Raji (cell line): ENCODE data around the gene CLCNKA.

ENCODE experiments used
- POLR2A ChIP-seq: IDR thresholded peaks from 2 replicates; pipeline ENCODE4 v1.6.1; 2011; ENCODE audit warnings: low read depth, low read length, control low read depth; ENCODE audit not compliant: insufficient read depth

CLCNKA gene

DNA sequence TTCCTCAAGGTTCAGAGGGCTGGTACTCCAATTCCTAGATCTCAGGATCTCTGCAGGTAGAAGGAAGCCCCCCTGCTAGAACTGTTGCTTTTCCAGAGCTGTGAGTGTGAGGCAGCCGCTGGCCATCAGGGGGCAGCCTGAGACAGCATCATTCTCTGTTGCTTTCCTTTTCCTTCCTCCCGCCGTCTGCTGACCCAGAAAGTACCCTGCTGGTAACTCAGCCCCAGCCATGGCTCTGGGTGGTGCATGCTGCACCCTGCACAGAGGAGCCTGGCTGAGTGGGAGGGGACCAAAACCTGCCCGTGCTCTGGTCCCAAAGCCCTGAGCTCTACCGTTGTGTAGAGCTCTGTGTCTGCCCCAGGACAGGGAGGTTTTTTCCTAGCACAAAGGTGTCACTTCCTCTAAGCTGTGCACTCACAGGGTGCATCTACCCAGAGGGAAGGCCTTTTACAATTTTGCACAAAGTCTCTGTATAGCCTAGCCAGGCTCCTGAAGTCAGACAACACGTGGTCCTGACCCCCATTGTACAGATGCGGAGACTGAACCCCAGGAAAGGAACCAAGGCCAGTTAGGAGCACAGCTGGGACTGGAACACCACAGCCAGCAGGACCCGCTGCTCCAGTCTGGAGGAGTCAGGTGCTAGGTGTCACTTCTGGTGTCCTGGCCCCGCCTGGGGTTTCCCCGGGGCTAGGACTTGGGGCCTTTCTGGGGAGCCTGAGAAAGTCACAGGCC is 57.3 kb downstream of the CLCNKA start:
- no peak for TF ChIP-seq POLR2A

DNA sequence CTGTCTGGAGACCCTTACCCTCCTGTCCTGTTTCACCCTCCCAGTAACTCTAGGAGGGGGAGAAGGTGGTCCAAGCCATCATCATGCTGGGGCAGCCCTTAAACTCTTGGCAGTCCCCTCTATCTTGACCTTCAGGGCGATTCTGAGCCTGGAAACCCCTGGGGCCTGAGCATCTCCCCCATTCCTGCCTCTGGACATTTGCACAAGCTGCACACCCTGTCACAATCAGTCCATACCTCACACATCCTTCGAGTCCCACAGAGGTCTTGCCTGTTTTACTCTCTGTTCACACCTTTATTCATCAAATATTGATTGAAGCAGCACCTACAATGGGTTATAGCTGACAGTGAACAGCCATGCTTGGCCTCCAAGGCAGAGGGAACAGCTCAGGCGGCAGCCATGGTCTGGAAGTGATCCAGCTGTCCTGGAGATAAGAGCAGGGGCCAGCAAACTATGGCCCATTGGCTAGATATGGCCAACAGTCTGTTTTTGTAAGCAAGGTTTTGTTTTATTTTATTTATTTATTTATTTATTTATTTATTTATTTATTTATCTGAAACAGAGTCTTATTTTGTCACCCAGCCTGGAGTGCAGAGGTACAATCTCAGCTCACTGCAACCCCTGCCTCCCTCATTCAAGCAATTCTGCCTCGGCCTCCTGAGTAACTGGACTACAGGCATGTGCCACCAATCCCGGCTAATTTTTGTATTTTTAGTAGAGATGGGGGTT is 58.8 kb downstream of the CLCNKA start:
- TF ChIP-seq POLR2A: no peak

DNA sequence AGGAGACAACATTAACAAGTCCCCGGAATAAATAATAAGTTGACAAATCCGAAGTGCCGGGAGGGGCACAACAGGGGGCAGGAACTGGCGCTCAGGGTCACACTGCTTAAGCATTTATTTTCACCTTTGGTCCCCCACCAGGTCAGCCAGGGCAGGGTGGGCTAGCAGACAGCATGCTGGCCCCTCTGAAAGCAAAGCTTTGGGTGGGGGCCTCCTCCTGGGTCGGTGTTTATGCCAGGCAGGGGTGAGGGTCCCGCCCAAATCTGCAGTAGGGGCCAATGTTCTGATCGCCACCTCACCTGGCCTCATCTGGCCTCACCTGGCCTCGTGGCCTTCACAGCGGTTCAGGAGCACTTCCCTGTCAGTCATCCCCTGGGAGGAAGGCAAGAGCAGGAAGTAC is 59.8 kb downstream of the CLCNKA start:
- TF ChIP-seq POLR2A: no peak

DNA sequence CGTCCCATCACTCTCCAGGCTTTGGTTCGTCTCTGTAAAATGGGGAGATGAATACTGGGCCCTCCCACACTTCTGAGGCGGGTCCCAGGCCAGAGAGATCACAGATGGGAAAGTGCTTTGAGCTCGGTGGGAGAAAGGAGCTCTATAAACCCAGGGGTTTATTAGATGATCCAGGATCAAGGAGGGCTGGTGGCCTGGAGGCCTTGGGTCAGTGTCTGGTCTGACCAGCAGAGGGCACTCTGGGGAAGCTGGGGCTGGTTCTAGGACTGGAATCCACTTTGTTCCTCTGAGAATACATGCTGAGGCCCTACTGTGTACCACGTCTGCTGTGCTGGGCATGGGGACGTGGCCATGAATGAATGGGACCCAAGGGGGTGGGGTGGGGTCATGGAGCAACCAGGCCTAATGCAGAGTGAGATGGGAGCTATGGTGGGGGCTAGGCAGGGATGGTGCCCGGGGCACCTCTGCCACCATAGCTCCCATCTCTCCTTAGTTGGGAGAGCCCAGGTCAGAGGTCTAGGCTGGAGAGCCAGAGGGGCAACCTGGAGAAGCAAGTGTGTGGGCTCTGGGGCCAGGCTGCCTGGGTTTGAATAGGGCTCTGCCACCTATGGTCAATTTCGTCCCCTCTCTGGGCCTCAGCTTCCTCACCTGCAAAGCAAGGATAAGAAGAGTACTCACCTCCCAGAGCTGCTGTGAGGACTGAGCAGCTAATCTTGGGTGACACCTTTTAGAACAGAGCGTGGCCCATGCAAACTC is 60.6 kb downstream of the CLCNKA start:
- TF ChIP-seq POLR2A: no peak

DNA sequence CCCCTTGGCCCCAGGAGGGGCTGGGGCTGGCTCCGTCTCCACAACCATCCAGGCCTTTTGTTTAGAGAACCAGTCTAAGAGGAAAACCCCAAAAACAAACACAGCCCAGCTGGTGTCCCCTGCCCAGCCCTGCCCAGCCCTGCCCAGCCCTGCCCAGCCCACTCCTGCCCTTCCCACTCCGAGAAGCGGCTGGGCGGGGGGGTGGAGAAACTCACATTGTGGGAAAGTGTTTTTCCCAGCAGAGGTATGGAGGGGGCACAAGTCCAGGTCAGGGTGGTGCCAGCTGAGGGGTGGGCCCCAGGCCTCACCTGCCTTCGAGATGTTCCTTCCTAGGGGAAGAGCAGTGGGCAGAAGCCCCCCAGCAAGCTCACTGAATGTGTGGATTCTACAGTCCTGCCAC is 61.6 kb downstream of the CLCNKA start:
- TF ChIP-seq POLR2A: no peak
